ENCODE results near the gene TANC1.

The TANC1 gene

DNA sequence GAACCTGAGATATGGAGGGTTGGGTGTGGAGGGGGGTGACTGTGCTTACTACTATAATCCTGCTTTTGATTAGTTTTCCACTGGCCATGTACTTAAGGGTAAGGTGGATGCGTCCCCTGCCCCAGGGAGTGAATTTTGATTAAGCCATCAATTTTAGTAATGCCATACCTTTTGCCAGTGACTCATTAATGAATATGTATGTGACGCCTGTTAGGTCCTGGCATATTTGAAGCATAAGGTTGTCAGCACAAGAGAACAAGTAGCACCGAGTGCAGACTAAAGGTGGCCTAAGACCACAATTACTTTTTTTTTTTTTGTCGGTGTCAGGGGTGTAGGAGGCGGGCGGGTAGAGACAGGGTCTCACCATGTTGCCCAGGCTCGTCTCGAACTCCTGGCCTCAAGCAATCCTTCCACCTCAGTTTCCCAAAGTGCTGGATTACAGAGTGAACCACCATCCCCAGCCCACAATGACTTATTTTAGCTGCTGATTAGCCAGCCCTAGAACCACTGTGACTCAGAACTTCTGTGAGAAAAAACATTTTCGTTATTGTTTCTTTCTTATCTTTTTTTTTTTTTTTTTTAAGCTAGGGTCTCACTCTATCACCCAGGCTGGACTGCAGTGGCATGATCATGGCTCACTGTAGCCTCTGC lies 7.0 kb downstream of the TANC1 start:
- Histone ChIP-seq H3K4me3 (ENCODE audit: low read depth, low read length) (no peak overlapping the region), H3K9me3 (ENCODE audit: control insufficient read depth, insufficient read depth, low read depth, low read length) (no peaks in the 10 kb centered on the region), H3K27me3 (ENCODE audit: control insufficient read depth, insufficient read depth, low read length) (peaks cover 11% of the 10 kb centered on the region)

GRCh38 chr2:158979772-158980171 lies 11.3 kb downstream of the TANC1 start:
- Histone ChIP-seq H3K4me3 (ENCODE audit: low read depth, low read length) (no peak overlapping the region), H3K27ac (ENCODE audit: low read depth, low read length) (no peak overlapping the region), H3K9ac (ENCODE audit: low read length) (no peak overlapping the region), H3K36me3 (ENCODE audit: control insufficient read depth, insufficient read depth, low read length) (no peaks in the 10 kb centered on the region), H3K9me3 (ENCODE audit: control insufficient read depth, insufficient read depth, low read depth, low read length) (no peaks in the 10 kb centered on the region), H3K4me1 (ENCODE audit: control insufficient read depth, insufficient read depth, low read length) (peaks cover 9% of the 10 kb centered on the region; the same call in 1 of the 2 replicates), H3K27me3 (ENCODE audit: control insufficient read depth, insufficient read depth, low read length) (no peaks in the 10 kb centered on the region)

More for the DNA sequence above, 7.0 kb downstream of the TANC1 start:
- Histone ChIP-seq H3K9ac (ENCODE audit: low read length) (no peak overlapping the region), H3K36me3 (ENCODE audit: control insufficient read depth, insufficient read depth, low read length) (no peaks in the 10 kb centered on the region), H3K4me1 (ENCODE audit: control insufficient read depth, insufficient read depth, low read length) (peaks cover 5% of the 10 kb centered on the region), H3K27ac (ENCODE audit: low read depth, low read length) (no peak overlapping the region)

DNA sequence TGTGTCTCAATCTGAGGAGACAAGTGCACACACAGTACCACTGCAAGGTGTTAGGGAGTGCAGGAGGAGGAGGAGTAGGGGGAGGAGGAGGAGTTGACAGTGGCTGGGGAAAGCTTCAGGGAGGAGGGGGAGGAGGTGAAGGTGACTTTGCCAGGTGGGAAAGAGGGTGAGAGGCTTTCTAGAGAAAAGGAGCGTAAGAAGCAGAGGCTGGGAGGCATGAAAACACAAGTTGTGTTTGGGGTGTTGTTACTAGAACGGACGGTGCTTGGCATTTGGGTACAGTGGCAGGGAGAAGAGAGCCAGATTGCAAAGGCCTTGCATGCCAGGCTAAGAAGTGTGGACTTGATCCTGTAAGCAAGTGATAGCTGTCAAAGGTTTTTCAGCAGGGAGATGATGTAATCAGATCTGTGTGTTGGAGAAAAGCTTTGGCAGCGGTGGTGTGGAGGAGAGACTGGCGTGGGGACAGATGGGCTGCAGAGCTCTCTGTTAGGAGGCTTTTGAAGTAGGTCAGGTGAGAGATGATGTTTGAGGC lies 16.2 kb downstream of the TANC1 start:
- Histone ChIP-seq H3K27me3 (ENCODE audit: control insufficient read depth, insufficient read depth, low read length) (no peaks in the 10 kb centered on the region), H3K4me1 (ENCODE audit: control insufficient read depth, insufficient read depth, low read length) (peaks cover 19% of the 10 kb centered on the region; the same call in 1 of the 2 replicates), H3K9me3 (ENCODE audit: control insufficient read depth, insufficient read depth, low read depth, low read length) (no peaks in the 10 kb centered on the region), H3K4me3 (ENCODE audit: low read depth, low read length) (no peak overlapping the region), H3K27ac (ENCODE audit: low read depth, low read length) (no peak overlapping the region), H3K36me3 (ENCODE audit: control insufficient read depth, insufficient read depth, low read length) (no peaks in the 10 kb centered on the region), H3K9ac (ENCODE audit: low read length) (no peak overlapping the region)

GRCh38 chr2:158988501-158988900 lies 20.1 kb downstream of the TANC1 start:
- no peak overlapping the region for H3K27ac ChIP-seq (ENCODE audit: low read depth, low read length)
- H3K36me3 ChIP-seq (ENCODE audit: control insufficient read depth, insufficient read depth, low read length): no peaks in the 10 kb centered on the region
- peaks cover 24% of the 10 kb centered on the region; the same call in 1 of the 2 replicates for H3K4me1 ChIP-seq (ENCODE audit: control insufficient read depth, insufficient read depth, low read length)
- H3K27me3 ChIP-seq (ENCODE audit: control insufficient read depth, insufficient read depth, low read length): no peaks in the 10 kb centered on the region
- no peaks in the 10 kb centered on the region for H3K9me3 ChIP-seq (ENCODE audit: control insufficient read depth, insufficient read depth, low read depth, low read length)
- H3K9ac ChIP-seq (ENCODE audit: low read length): no peak overlapping the region
- no peak overlapping the region for H3K4me3 ChIP-seq (ENCODE audit: low read depth, low read length)

- H3K36me3 ChIP-seq (ENCODE audit: control insufficient read depth, insufficient read depth, low read length): no peaks in the 10 kb centered on the region
- H3K9ac ChIP-seq (ENCODE audit: low read length): no peak overlapping the region
- H3K27me3 ChIP-seq (ENCODE audit: control insufficient read depth, insufficient read depth, low read length): no peaks in the 10 kb centered on the region
- H3K4me3 ChIP-seq (ENCODE audit: low read depth, low read length): no peak overlapping the region
- peaks cover 21% of the 10 kb centered on the region; the same call in 1 of the 2 replicates for H3K4me1 ChIP-seq (ENCODE audit: control insufficient read depth, insufficient read depth, low read length)
- H3K9me3 ChIP-seq (ENCODE audit: control insufficient read depth, insufficient read depth, low read depth, low read length): no peaks in the 10 kb centered on the region
- H3K27ac ChIP-seq (ENCODE audit: low read depth, low read length): no peak overlapping the region
These were observed 20.7 kb downstream of the TANC1 start for GRCh38 chr2:158989165-158989564.

GRCh38 chr2:158990397-158991214 lies 22.2 kb downstream of the TANC1 start:
- no peak overlapping the region for H3K9ac ChIP-seq (ENCODE audit: low read length)
- no peak overlapping the region for H3K27ac ChIP-seq (ENCODE audit: low read depth, low read length)
- no peaks in the 10 kb centered on the region for H3K36me3 ChIP-seq (ENCODE audit: control insufficient read depth, insufficient read depth, low read length)
- H3K9me3 ChIP-seq (ENCODE audit: control insufficient read depth, insufficient read depth, low read depth, low read length): no peaks in the 10 kb centered on the region
- no peaks in the 10 kb centered on the region for H3K27me3 ChIP-seq (ENCODE audit: control insufficient read depth, insufficient read depth, low read length)
- no peak overlapping the region for H3K4me3 ChIP-seq (ENCODE audit: low read depth, low read length)
- peaks cover 24% of the 10 kb centered on the region for H3K4me1 ChIP-seq (ENCODE audit: control insufficient read depth, insufficient read depth, low read length)

DNA sequence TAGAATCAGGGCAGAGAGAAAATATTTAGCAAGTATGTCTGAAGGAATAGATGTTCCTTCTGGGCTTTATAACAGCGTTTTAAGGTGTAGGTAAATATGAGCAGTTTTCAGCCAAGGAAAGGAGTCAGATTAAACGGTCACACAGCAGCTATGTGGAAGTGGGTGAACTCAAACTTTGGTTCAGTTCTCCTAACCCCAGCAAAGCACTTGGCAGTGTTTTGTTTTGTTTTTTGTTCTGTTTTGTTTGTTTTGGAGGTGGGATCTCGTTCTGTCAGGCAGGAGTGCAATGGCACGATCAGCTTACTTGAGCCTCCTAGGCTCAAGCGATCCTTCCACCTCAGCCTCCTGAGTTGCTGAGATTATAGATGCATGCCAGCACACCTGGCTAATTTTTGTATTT lies 24.6 kb downstream of the TANC1 start:
- Histone ChIP-seq H3K36me3 (ENCODE audit: control insufficient read depth, insufficient read depth, low read length) (no peaks in the 10 kb centered on the region), H3K9ac (ENCODE audit: low read length) (no peak overlapping the region), H3K4me3 (ENCODE audit: low read depth, low read length) (no peak overlapping the region), H3K9me3 (ENCODE audit: control insufficient read depth, insufficient read depth, low read depth, low read length) (no peaks in the 10 kb centered on the region), H3K27ac (ENCODE audit: low read depth, low read length) (no peak overlapping the region), H3K27me3 (ENCODE audit: control insufficient read depth, insufficient read depth, low read length) (no peaks in the 10 kb centered on the region), H3K4me1 (ENCODE audit: control insufficient read depth, insufficient read depth, low read length) (peaks cover 27% of the 10 kb centered on the region)

GRCh38 chr2:158993721-158994587 lies 25.5 kb downstream of the TANC1 start:
- no peak overlapping the region for H3K9ac ChIP-seq (ENCODE audit: low read length)
- H3K9me3 ChIP-seq (ENCODE audit: control insufficient read depth, insufficient read depth, low read depth, low read length): no peaks in the 10 kb centered on the region
- no peak overlapping the region for H3K4me3 ChIP-seq (ENCODE audit: low read depth, low read length)
- H3K4me1 ChIP-seq (ENCODE audit: control insufficient read depth, insufficient read depth, low read length): peaks cover 21% of the 10 kb centered on the region
- no peak overlapping the region for H3K27ac ChIP-seq (ENCODE audit: low read depth, low read length)
- no peaks in the 10 kb centered on the region for H3K36me3 ChIP-seq (ENCODE audit: control insufficient read depth, insufficient read depth, low read length)
- H3K27me3 ChIP-seq (ENCODE audit: control insufficient read depth, insufficient read depth, low read length): no peaks in the 10 kb centered on the region

- no peak overlapping the region for H3K9ac ChIP-seq (ENCODE audit: low read length)
- no peaks in the 10 kb centered on the region for H3K27me3 ChIP-seq (ENCODE audit: control insufficient read depth, insufficient read depth, low read length)
- H3K4me3 ChIP-seq (ENCODE audit: low read depth, low read length): no peak overlapping the region
- no peaks in the 10 kb centered on the region for H3K36me3 ChIP-seq (ENCODE audit: control insufficient read depth, insufficient read depth, low read length)
- H3K27ac ChIP-seq (ENCODE audit: low read depth, low read length): no peak overlapping the region
- peaks cover 21% of the 10 kb centered on the region for H3K4me1 ChIP-seq (ENCODE audit: control insufficient read depth, insufficient read depth, low read length)
- H3K9me3 ChIP-seq (ENCODE audit: control insufficient read depth, insufficient read depth, low read depth, low read length): no peaks in the 10 kb centered on the region
These were observed 26.7 kb downstream of the TANC1 start for GRCh38 chr2:158994920-158995676.

- peaks cover 16% of the 10 kb centered on the region for H3K4me1 ChIP-seq (ENCODE audit: control insufficient read depth, insufficient read depth, low read length)
- no peak overlapping the region for H3K27ac ChIP-seq (ENCODE audit: low read depth, low read length)
These were observed 27.2 kb downstream of the TANC1 start for GRCh38 chr2:158995677-158996049.

More at GRCh38 chr2:158995677-158996049, 27.2 kb downstream of the TANC1 start:
- H3K4me3 ChIP-seq (ENCODE audit: low read depth, low read length): no peak overlapping the region
- no peaks in the 10 kb centered on the region for H3K27me3 ChIP-seq (ENCODE audit: control insufficient read depth, insufficient read depth, low read length)
- no peak overlapping the region for H3K9ac ChIP-seq (ENCODE audit: low read length)
- no peaks in the 10 kb centered on the region for H3K9me3 ChIP-seq (ENCODE audit: control insufficient read depth, insufficient read depth, low read depth, low read length)
- H3K36me3 ChIP-seq (ENCODE audit: control insufficient read depth, insufficient read depth, low read length): no peaks in the 10 kb centered on the region

Measured in HUES6 (cell line).